KOPT-K1 (cell line): ENCODE data around the gene EMD.
A peak's percentile ranks its signal among the peaks of the same experiment; 100 is the strongest.
"Not testable (repeated sequence)": the region's sequence is repeated elsewhere in the genome, so short reads cannot be mapped to it uniquely, and the experiment has no call there.

Experiments used
- H3K27ac ChIP-seq: fragments of 200-600 bp; sonication (generic); 2 replicates; pipeline ENCODE4 v1.5.1; 2016; ENCODE audit warnings: antibody characterized with exemption, mild to moderate bottlenecking, low read depth, low read length; ENCODE audit not compliant: poor library complexity, severe bottlenecking
- H3K36me3 ChIP-seq: fragments of 200-600 bp; sonication (generic); 2 replicates; pipeline ENCODE4 v1.5.1; 2017; ENCODE audit warnings: antibody characterized with exemption, mild to moderate bottlenecking, low read length, moderate library complexity; ENCODE audit not compliant: insufficient read depth
- H3K9me3 ChIP-seq: fragments of 200-600 bp; sonication (generic); 2 replicates; pipeline ENCODE4 v1.5.1; 2017; ENCODE audit warnings: antibody characterized with exemption, low read length, mild to moderate bottlenecking; ENCODE audit not compliant: insufficient read depth, poor library complexity, severe bottlenecking

Gene EMD

DNA sequence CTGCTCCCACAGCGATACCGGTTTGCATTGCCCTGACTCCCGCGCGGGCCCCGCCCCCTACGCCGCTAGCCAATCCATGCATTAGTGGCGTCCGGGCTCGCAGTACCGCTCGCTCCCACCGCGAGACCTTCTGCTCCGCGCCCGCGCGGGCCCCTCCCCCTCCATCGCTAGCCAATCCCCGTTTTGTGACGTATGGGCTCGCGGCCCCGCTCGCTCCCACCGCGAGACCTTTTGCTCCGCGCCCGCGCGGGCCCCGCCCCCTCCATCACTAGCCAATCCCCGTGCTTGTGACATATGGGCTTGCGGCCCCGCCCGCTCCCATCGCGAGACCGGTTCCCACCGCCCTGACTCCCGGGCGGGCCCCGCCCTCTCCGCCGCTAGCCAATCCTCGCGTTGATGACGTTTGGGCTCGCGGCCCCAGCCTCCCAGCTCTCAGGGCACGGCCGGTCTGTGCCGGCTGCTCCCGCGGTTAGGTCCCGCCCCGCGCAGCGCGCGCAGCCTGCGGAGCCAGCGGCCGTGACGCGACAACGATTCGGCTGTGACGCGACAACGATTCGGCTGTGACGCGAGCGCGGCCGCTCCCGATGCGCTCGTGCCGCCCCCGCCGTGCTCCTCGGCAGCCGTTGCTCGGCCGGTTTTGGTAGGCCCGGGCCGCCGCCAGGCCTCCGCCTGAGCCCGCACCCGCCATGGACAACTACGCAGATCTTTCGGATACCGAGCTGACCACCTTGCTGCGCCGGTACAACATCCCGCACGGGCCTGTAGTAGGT, at the start of gene EMD:
TSS of gene EMD (plus strand) at position 497 of the 770 bp plus-strand sequence. CDS start at position 687, 190 bp downstream.
- peak within 1 kb of the TSS; percentile 87 for H3K27ac ChIP-seq

GRCh38 chrX:154332561-154332960, 46.5 kb upstream of the EMD start:
- no peak overlapping the region for H3K27ac ChIP-seq
- H3K9me3 ChIP-seq = no peaks in the 10 kb centered on the region
- H3K36me3 ChIP-seq = no peaks in the 10 kb centered on the region

More for the DNA sequence above, at the start of gene EMD:
- Histone ChIP-seq H3K36me3 (peaks cover 6% of the 10 kb centered on the region), H3K9me3 (no peaks in the 10 kb centered on the region)

DNA sequence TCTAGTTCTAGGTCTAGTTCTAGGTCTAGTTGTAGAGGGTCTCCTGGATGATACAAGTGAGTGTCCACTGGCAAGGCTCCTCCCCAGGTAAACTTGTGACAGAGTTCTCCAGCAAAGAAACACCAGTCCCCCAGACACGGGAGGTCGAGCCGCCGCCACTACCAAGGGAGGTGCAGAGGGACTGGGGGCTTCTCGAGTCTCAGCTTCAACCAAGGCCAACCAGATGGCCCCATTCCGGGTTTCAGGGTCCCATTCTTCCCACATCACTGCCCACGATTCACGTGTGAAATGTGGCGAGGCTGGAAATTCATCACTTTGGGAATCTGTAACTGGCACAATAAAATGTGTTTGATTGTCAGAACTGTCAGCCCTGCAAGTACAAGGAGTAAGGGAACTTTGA, 46.0 kb upstream of the EMD start:
- no peak overlapping the region for H3K27ac ChIP-seq
- H3K9me3 ChIP-seq = no peaks in the 10 kb centered on the region
- no peaks in the 10 kb centered on the region for H3K36me3 ChIP-seq

- Histone ChIP-seq H3K27ac (no peak overlapping the region), H3K36me3 (no peaks in the 10 kb centered on the region)
Observed at GRCh38 chrX:154333837-154334271, 45.2 kb upstream of the EMD start.

DNA sequence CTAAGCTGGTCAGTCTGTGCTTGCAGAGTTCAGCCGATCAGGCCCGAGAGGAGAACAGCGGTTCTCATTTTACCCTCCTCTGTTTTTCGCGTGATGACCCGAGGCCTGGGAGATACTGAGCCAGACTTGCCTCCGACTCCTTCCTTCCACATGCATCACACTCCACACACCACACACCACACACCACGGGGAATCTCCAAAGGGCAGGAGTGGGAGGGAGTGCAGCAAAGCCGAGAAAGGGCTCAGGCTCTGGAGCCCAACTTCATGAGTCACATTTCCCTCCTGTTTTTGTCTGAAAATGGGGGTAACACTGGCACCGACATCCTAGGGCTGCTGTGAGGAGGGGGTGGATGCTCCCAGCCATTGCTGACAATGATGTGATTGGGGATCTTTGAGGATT, 44.6 kb upstream of the EMD start:
- Histone ChIP-seq H3K27ac (no peak overlapping the region), H3K9me3 (no peaks in the 10 kb centered on the region), H3K36me3 (no peaks in the 10 kb centered on the region)

More at GRCh38 chrX:154333837-154334271, 45.2 kb upstream of the EMD start:
- H3K9me3 ChIP-seq = no peaks in the 10 kb centered on the region

- not testable (repeated sequence) for H3K27ac ChIP-seq, H3K9me3 ChIP-seq, H3K36me3 ChIP-seq
Observed at GRCh38 chrX:154341399-154342298, 37.4 kb upstream of the EMD start.

DNA sequence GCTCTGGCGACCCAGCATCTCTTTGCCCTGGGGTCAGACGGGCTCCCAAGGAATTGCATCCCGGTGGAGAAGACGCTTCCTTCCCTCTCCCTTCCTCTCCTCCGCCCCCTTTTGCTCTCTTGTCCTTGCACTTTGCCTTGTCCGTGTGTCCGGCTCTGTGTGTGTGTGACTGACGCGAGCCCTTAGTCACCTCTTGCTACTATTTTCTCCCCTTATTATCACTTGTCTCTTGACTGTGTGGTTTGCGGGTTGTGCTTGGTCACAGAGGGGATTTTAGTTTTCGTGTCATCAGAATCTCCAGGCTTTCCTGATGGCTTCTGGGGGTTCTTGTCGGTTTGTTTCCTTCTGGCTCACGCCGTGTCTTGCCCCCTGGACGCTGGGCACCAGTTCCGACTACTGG, 36.0 kb upstream of the EMD start:
- not testable (repeated sequence) for H3K27ac ChIP-seq, H3K36me3 ChIP-seq, H3K9me3 ChIP-seq

DNA sequence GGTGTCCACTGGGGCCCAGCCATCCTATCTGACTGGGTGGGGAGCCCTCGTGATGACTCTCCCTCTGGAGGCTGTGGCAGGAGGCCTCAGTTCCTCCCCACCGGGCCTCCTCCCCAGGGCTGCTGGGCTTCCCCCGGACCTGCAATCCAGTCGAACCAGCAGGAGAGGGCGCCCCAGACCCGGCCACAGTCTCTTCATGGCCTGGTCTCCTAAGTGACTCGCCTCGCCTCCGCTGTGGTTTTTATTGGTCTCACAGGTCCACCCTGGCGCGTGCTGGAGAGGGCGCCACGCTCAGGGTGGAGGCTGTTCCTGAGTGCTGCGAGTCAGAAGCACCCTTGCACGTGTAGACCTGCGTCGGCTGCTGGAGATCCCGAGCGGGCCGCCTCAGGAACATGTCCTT, 35.5 kb upstream of the EMD start:
- H3K36me3 ChIP-seq, H3K9me3 ChIP-seq, H3K27ac ChIP-seq: not testable (repeated sequence)

- Histone ChIP-seq H3K9me3 (no peaks in the 10 kb centered on the region), H3K27ac (no peak overlapping the region), H3K36me3 (peaks cover 52% of the 10 kb centered on the region)
Observed at GRCh38 chrX:154348114-154348531, 31.0 kb upstream of the EMD start.

- Histone ChIP-seq H3K27ac (no peak overlapping the region), H3K9me3 (no peaks in the 10 kb centered on the region), H3K36me3 (peaks cover 58% of the 10 kb centered on the region)
Observed at GRCh38 chrX:154348646-154349358, 30.3 kb upstream of the EMD start.

DNA sequence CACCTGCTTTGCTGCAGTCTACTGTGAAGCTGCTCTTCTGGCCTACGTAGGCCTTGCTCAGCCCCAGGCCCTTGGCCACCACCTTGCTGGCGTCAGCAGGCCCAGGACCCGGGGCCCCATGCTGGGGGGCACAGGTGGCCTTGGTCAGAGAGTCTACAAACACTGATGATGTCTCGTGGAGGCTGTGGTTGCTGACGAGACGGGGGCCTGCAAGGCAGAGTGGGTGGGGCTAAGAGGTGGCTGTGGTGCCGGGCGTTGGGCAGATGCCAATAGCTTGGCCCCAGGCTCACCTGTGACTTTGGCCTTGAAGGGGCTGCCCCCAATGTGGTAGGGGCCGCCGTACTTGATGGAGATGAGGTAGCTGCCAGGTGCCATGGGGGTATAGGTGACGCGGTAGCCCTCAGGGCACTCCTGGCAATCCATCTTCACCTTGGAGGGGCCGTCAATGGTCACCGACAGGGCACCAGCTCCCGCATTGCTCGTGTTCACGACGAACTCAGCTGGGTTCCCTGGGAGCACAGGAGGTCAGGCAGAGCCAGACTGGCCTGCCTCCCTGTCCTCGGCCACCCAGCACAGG, 29.6 kb upstream of the EMD start:
- H3K9me3 ChIP-seq = no peaks in the 10 kb centered on the region
- peaks cover 65% of the 10 kb centered on the region for H3K36me3 ChIP-seq
- no peak overlapping the region for H3K27ac ChIP-seq

- Histone ChIP-seq H3K36me3 (peaks cover 70% of the 10 kb centered on the region), H3K9me3 (no peaks in the 10 kb centered on the region), H3K27ac (no peak overlapping the region)
Observed at GRCh38 chrX:154349979-154350378, 29.1 kb upstream of the EMD start.

DNA sequence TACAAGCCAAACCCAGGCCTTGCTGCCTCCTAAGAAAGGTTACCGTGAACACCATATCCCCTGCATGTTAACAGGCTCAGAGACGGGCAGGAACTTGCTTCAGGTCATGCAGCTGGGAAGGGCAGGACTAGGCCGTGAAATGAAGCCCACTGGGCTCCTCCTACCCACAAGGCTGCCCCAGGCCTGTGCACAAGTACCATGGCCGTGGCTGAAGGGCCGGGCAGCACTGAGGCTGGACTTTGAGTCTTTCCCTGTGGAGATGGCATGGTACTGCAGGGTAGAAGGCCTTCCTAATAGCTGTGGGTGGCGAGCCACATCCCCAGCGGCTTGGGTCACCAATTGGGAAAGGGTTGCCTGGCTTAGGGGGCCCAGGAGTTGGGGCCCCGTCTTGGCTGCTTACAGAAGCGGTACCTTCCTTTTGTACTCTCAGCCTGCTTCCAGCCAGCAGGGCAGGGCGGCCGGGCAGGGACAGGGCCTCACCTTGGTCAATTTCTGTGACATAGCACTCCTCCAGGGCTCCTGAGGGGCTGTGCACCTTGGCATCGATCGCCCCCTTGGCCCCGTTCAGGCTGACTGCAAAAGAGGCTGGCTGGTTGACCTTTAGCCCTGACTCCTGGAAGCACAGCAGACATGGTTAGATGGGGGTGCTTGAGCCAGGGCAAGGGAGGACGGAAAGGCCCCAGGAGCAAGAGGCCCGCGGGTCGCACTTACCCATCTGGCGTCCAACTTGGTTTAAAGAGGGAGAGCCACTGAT, 28.5 kb upstream of the EMD start:
- no peaks in the 10 kb centered on the region for H3K9me3 ChIP-seq
- H3K27ac ChIP-seq = no peak overlapping the region
- peaks cover 76% of the 10 kb centered on the region for H3K36me3 ChIP-seq
